ENCODE measurements around the gene KNL1.

The KNL1 gene

DNA sequence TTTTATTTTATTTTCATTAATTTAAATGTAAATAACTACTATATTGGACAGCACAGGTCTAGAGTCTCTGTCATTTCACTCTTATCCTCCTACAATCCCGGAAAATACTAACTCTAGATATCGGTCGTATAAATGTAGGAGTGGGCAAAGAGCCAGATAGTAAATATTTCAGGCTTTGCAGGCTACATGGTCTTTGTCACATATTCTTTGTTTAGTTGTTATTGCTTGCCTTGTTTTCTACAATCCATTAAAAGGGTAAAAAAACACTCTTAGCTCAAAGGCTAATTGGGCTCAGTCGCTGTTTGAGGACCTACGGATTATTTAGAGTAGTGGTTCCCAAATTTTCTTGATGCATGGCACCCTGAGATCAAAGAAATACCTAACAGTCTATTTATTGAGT lies 1.7 kb downstream of the KNL1 start:
- Histone ChIP-seq H3K79me2 (ENCODE audit: low read length) (peaks cover 65% of the 10 kb centered on the region), H3K4me1 (ENCODE audit: low read length) (peaks cover 13% of the 10 kb centered on the region), H3K9me2 (replicated peaks; ENCODE audit: insufficient read depth, low read length) (no peaks in the 10 kb centered on the region), H3K4me2 (ENCODE audit: low read depth, low read length) (peak overlapping the region; percentile 92; the same call in 1 of the 2 replicates), H3F3A (ENCODE audit: insufficient read depth, low read length) (peaks cover 15% of the 10 kb centered on the region), H3K9me3 (replicated peaks; ENCODE audit: insufficient read depth, low read length) (no peaks in the 10 kb centered on the region), H2AFZ (ENCODE audit: low read length) (no peak overlapping the region), H4K20me1 (ENCODE audit: insufficient read depth, low read length) (no peaks in the 10 kb centered on the region), H3K36me3 (replicated peaks; ENCODE audit: insufficient read depth, low read length) (no peaks in the 10 kb centered on the region), H3K27me3 (replicated peaks; ENCODE audit: insufficient read depth, low read length) (no peaks in the 10 kb centered on the region), H3K4me3 (ENCODE audit: low read length) (no peak overlapping the region), H3K27ac (ENCODE audit: low read length) (no peak overlapping the region), H3K9ac (ENCODE audit: low read length) (no peak overlapping the region)
- TF ChIP-seq, protein P1, sequence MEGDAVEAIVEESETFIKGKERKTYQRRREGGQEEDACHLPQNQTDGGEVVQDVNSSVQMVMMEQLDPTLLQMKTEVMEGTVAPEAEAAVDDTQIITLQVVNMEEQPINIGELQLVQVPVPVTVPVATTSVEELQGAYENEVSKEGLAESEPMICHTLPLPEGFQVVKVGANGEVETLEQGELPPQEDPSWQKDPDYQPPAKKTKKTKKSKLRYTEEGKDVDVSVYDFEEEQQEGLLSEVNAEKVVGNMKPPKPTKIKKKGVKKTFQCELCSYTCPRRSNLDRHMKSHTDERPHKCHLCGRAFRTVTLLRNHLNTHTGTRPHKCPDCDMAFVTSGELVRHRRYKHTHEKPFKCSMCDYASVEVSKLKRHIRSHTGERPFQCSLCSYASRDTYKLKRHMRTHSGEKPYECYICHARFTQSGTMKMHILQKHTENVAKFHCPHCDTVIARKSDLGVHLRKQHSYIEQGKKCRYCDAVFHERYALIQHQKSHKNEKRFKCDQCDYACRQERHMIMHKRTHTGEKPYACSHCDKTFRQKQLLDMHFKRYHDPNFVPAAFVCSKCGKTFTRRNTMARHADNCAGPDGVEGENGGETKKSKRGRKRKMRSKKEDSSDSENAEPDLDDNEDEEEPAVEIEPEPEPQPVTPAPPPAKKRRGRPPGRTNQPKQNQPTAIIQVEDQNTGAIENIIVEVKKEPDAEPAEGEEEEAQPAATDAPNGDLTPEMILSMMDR (IDR thresholded peaks at IDR 0.05; ENCODE audit: low read length), result no peak
- TF ChIP-seq EZH2 (optimal IDR thresholded peaks at IDR 0.05; ENCODE audit: low read depth, low read length), result no peak
- DNase-seq, result no peak

DNA sequence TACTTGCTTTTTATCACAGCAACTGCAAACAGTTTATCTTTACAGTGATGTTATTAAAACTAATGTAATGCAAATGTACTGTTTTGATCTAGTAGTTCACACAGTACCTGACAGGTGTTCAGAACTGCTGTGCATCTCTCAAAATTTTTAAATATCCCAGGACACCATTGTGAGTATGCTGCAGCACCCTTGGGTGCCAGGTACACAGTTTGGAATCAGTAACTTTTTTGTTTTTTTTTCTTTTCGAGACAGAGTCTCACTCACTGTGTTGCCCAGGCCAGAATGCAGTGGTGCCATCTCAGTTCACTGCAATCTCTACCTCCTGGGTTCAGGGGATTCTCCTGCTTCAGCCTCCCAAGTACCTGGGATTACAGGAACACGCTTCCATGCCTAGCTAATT lies 3.0 kb downstream of the KNL1 start:
- Histone ChIP-seq H3K79me2 (ENCODE audit: low read length) (peaks cover 76% of the 10 kb centered on the region), H3K27me3 (replicated peaks; ENCODE audit: insufficient read depth, low read length) (no peaks in the 10 kb centered on the region), H3K9me3 (replicated peaks; ENCODE audit: insufficient read depth, low read length) (no peaks in the 10 kb centered on the region), H3K9me2 (replicated peaks; ENCODE audit: insufficient read depth, low read length) (no peaks in the 10 kb centered on the region), H3K4me3 (ENCODE audit: low read length) (no peak overlapping the region), H2AFZ (ENCODE audit: low read length) (no peak overlapping the region), H3K9ac (ENCODE audit: low read length) (no peak overlapping the region), H4K20me1 (ENCODE audit: insufficient read depth, low read length) (no peaks in the 10 kb centered on the region), H3K36me3 (replicated peaks; ENCODE audit: insufficient read depth, low read length) (no peaks in the 10 kb centered on the region), H3K4me1 (ENCODE audit: low read length) (peaks cover 13% of the 10 kb centered on the region), H3K27ac (ENCODE audit: low read length) (no peak overlapping the region), H3F3A (ENCODE audit: insufficient read depth, low read length) (peaks cover 15% of the 10 kb centered on the region), H3K4me2 (ENCODE audit: low read depth, low read length) (no peak overlapping the region)
- no peak for TF ChIP-seq EZH2 (optimal IDR thresholded peaks at IDR 0.05; ENCODE audit: low read depth, low read length)
- TF ChIP-seq, protein P1 (IDR thresholded peaks at IDR 0.05; ENCODE audit: low read length), result no peak
- TF ChIP-seq EZH2phosphoT487 (IDR thresholded peaks at IDR 0.05; ENCODE audit: low read length), result no peak
- no peak for DNase-seq

DNA sequence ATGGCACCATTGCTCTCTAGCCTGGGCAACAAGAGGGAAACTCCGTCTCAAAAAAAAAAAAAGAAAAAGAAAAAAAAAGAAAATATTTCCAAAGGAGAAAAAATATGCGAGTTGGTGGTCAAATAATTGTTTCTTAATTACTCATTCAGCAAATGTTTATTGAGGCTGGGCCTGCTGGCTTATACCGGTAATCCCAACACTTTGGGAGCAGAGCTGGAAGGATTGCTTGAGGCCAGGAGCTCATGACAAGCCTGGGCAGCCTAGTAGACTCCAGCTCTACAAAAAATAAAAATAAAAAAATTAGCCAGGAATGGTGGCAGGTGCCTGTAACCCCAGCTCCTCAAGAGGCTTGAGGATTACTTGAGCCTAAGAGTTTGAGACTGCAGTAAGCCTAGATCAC lies 4.1 kb downstream of the KNL1 start:
- Histone ChIP-seq H3K4me1 (ENCODE audit: low read length) (peaks cover 6% of the 10 kb centered on the region), H3K4me2 (ENCODE audit: low read depth, low read length) (no peak overlapping the region), H3K36me3 (replicated peaks; ENCODE audit: insufficient read depth, low read length) (no peaks in the 10 kb centered on the region)

More for the DNA sequence above, 4.1 kb downstream of the KNL1 start:
- H3K4me3 ChIP-seq (ENCODE audit: low read length), result no peak overlapping the region
- no peak overlapping the region for H3K9ac ChIP-seq (ENCODE audit: low read length)
- H3K79me2 ChIP-seq (ENCODE audit: low read length), result peaks cover 85% of the 10 kb centered on the region
- TF ChIP-seq, protein P1 (IDR thresholded peaks at IDR 0.05; ENCODE audit: low read length), result no peak
- no peak for TF ChIP-seq EZH2phosphoT487 (IDR thresholded peaks at IDR 0.05; ENCODE audit: low read length)
- TF ChIP-seq EZH2 (optimal IDR thresholded peaks at IDR 0.05; ENCODE audit: low read depth, low read length), result no peak
- H3K9me2 ChIP-seq (replicated peaks; ENCODE audit: insufficient read depth, low read length), result no peaks in the 10 kb centered on the region
- no peaks in the 10 kb centered on the region for H3K27me3 ChIP-seq (replicated peaks; ENCODE audit: insufficient read depth, low read length)
- H3K27ac ChIP-seq (ENCODE audit: low read length), result no peak overlapping the region
- no peaks in the 10 kb centered on the region for H3K9me3 ChIP-seq (replicated peaks; ENCODE audit: insufficient read depth, low read length)
- peaks cover 11% of the 10 kb centered on the region for H3F3A ChIP-seq (ENCODE audit: insufficient read depth, low read length)
- H4K20me1 ChIP-seq (ENCODE audit: insufficient read depth, low read length), result no peaks in the 10 kb centered on the region
- no peak overlapping the region for H2AFZ ChIP-seq (ENCODE audit: low read length)
- DNase-seq, result no peak

Data from MM.1S (cell line).